ENCODE results near the gene COMT. TPM values are rescaled to one million over a fixed set of nuclear protein-coding genes. Genes with fewer than 3 reads are reported as not detected.

Gene COMT
- total and polyA plus RNA-seq, 2 of the 4 experiments (the other 2 are of a cell fraction): 202 to 347 TPM

DNA sequence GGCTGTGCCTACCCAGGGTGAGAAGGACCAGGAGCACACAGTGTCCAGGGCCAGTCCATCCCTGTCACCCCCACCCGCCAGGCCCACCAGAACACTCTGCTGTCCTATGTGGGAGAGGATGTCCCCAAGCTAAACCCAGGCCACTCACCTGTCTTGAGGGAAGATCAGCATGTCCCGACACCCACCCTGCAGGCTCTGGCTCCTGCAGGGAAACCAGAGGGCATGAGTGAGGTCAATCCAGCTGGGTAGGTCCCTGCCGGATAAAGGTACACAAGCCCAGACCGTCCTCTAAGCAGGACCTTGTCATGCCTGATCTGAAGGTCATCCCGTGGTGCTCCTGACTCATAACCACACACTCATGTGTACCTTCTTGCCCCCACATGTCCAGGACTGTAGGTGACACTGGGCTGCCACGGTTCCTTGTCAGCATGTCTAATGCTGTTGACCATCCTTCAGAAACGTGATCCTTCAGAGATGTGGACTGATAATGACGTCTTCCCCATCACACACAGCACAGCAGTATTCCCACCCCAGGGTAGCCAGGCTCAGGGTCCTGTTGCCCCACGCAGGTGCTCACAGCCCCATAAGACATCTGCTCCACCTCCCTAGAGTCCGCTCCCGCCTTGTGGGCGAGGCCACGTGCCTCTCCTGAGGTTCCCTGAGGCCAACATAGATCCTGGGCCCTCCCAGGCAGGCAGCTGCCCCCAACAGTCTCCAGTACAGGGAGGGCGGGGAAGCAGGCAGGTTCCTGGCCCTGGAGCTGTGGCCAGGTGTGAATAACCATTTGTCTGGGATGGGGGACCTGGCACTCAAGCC is 68.9 kb downstream of the COMT start:
- Histone ChIP-seq H3K9me3 (ENCODE audit: control insufficient read depth, insufficient read depth, low read length) (no peaks in the 10 kb centered on the region), H4K8ac (ENCODE audit: low read depth in 2 of 2, low read length in 2 of 2) (no peak overlapping the region), H3K36me3 (ENCODE audit: control insufficient read depth, insufficient read depth, low read length) (no peaks in the 10 kb centered on the region), H4K91ac (ENCODE audit: insufficient read depth, low read depth, low read length) (no peak overlapping the region), H2AK5ac (ENCODE audit: low read depth, low read length) (peak overlapping the region; percentile 0; the same call in 1 of the 2 replicates), H2BK15ac (ENCODE audit: low read depth, low read length) (no peak overlapping the region), H3K27ac (ENCODE audit: insufficient read depth, low read length) (no peak overlapping the region), H3K4me2 (ENCODE audit: low read depth, low read length) (no peak overlapping the region), H3K14ac (replicated peaks; ENCODE audit: low read depth, low read length) (no peak overlapping the region), H3K56ac (ENCODE audit: extremely low read depth, insufficient read depth, low read length) (no peak overlapping the region), H3K18ac (ENCODE audit: low read depth, low read length) (no peak overlapping the region), H3K23ac (ENCODE audit: low read depth, low read length) (no peak overlapping the region), H3K4ac (ENCODE audit: low read depth, low read length) (no peak overlapping the region), H2AK9ac (replicated peaks; ENCODE audit: low read depth, low read length, poor library complexity) (no peak overlapping the region), H3K27me3 (ENCODE audit: control insufficient read depth, insufficient read depth, low read length) (peaks cover 18% of the 10 kb centered on the region), H3K9me1 (ENCODE audit: insufficient read depth, low read length) (no peaks in the 10 kb centered on the region), H4K5ac (ENCODE audit: low read depth, low read length) (no peak overlapping the region), H2AFZ (replicated peaks; ENCODE audit: low read length, poor library complexity) (peak overlapping the region; percentile 72), H2BK5ac (ENCODE audit: low read depth, low read length, poor library complexity, severe bottlenecking) (no peak overlapping the region), H3K4me3 (ENCODE audit: insufficient read depth, low read depth, low read length) (no peak overlapping the region), H2BK20ac (ENCODE audit: low read depth, low read length) (no peak overlapping the region), H3K9ac (ENCODE audit: low read depth, low read length) (no peak overlapping the region), H4K20me1 (ENCODE audit: insufficient read depth, low read length) (no peaks in the 10 kb centered on the region), H3K4me1 (ENCODE audit: control insufficient read depth, insufficient read depth, low read length) (no peaks in the 10 kb centered on the region), H2BK120ac (ENCODE audit: low read depth, low read length) (no peak overlapping the region), H3K79me1 (ENCODE audit: low read depth in 1 of 2, low read length in 2 of 2) (no peaks in the 10 kb centered on the region)
- no peak for ATAC-seq (ENCODE audit: low read depth)
- dilution Hi-C loops (cut with HindIII; ENCODE audit: low sequenced_read_pairs, unreplicated experiment): no loop called here
- intact Hi-C loops (cut with micrococcal nuclease): loop anchor here (5.0 kb wide), 1 partner anchor 278 kb away; no protein-coding TSS in a partner anchor
- DNase-seq: no peak
- no TSS peak for BruUV-seq (replicated peaks)
- CTCF ChIA-PET: interaction anchor here (0.8 kb wide), 1 partner anchor 8 kb away, joined by 3 read pairs; no protein-coding TSS in a partner anchor
- in situ Hi-C loops (cut with MboI; ENCODE audit: low sequenced_read_pairs): loop anchor here (5.0 kb wide), 1 partner anchor 38 kb away; no protein-coding TSS in a partner anchor
- TF ChIP-seq NFE2L2 (IDR thresholded peaks at IDR 0.05; ENCODE audit: low read depth, low read length): no peak
- TF ChIP-seq MAFK (IDR thresholded peaks at IDR 0.05; ENCODE audit: low read depth, low read length): no peak
- no peak for TF ChIP-seq RAD21 (IDR thresholded peaks at IDR 0.05; ENCODE audit: low read length)
- TF ChIP-seq MXI1 (IDR thresholded peaks at IDR 0.05; ENCODE audit: borderline replicate concordance, low read depth, low read length): no peak
- POLR2A ChIA-PET (ENCODE audit: unreplicated experiment): no interaction called here
- 78% methylated on average over 5 of the region's 14 CpGs; no CpG with 5 or more reads in 1 of the 2 experiments for WGBS, 2 experiments (ENCODE audit: extremely low coverage in 2 of 2, insufficient read length in 1 of 2)
